K562 (cell line): ENCODE results near the gene BPNT1. TPM values are rescaled to one million over a fixed set of nuclear protein-coding genes. Genes with fewer than 3 reads are reported as not detected.

ENCODE experiments used
- ATF7 ChIP-seq: fragments of 450-650 bp; IDR thresholded peaks from 2 replicates; pipeline ENCODE4 v1.7.1; 2014; ENCODE audit warnings: mild to moderate bottlenecking, moderate library complexity
- HEY1 ChIP-seq: fragments of 250-450 bp; sonication (Bioruptor Pico); IDR thresholded peaks from 2 replicates; pipeline ENCODE4 v1.5.0; 2020; ENCODE audit warnings: mild to moderate bottlenecking, moderate library complexity, borderline replicate concordance
- MTA3 ChIP-seq: fragments of 450-650 bp; formaldehyde crosslinking; IDR thresholded peaks from 2 replicates; pipeline ENCODE4 v1.6.1; 2017; ENCODE audit warnings: mild to moderate bottlenecking, borderline replicate concordance
- NBN ChIP-seq: fragments of 450-650 bp; IDR thresholded peaks from 2 replicates; pipeline ENCODE4 v1.6.1; 2016; ENCODE audit warnings: low read depth, mild to moderate bottlenecking
- POU5F1 ChIP-seq: fragments of 150-350 bp; IDR thresholded peaks from 2 replicates; pipeline ENCODE4 v1.6.1; 2014; ENCODE audit warnings: borderline replicate concordance, low read length, low read depth, mild to moderate bottlenecking; ENCODE audit not compliant: partially characterized antibody
- ZNF77 ChIP-seq: fragments of 250-450 bp; sonication (Bioruptor Pico); IDR thresholded peaks from 2 replicates; pipeline ENCODE4 v1.5.0; 2020
- polyA plus RNA-seq, 8 experiments: library from polyadenylated mRNA; depleted of rRNA in 4 of 8; stranded (reverse) in 5 of 8; unstranded in 3 of 8; fragments of >200 nt; fragmentation: Nextera tagmentation in 2 of 8; fragmentation: Illumina TruSeq in 1 of 8; extraction: Ambion mirVana in 2 of 8; extraction: Trizol in 1 of 8; gene quantifications; 2 replicates each; pipeline versions ENCODE4 v1.2.1 to v1.2.3, GENCODE V29; 2011 to 2014; ENCODE audit warnings: inconsistent platforms in 1 of 8, missing spikeins in 1 of 8
- total RNA-seq, 7 experiments: library from RNA; depleted of rRNA in 6 of 7; stranded (reverse); fragments of >200 nt in 6 of 7; fragmentation: Illumina TruSeq in 2 of 7; extraction: Trizol in 2 of 7; gene quantifications; 2 replicates each; pipeline versions ENCODE4 v1.2.1 to v1.2.3, GENCODE V29; 2011 to 2021; ENCODE audit warnings: low replicate concordance in 1 of 7
- TF ChIP-seq, protein P1 (sequence below): sonication (generic); formaldehyde crosslinking; IDR thresholded peaks from 2 replicates; pipeline ENCODE4 v1.8.0; 2023; ENCODE audit warnings: missing genetic modification reagents, mild to moderate bottlenecking, borderline replicate concordance
- TF ChIP-seq, protein P2 (sequence below): IDR thresholded peaks from 2 replicates; pipeline ENCODE4 v1.6.1; 2011; ENCODE audit not compliant: insufficient read length; ENCODE audit errors: extremely low read depth
- TF ChIP-seq, protein P3 (sequence below): sonication (generic); formaldehyde crosslinking; IDR thresholded peaks from 2 replicates; pipeline ENCODE4 v1.8.0; 2022; ENCODE audit warnings: mild to moderate bottlenecking, missing genetic modification reagents, borderline replicate concordance
- TF ChIP-seq, protein P4 (sequence below): fragments of 450-650 bp; formaldehyde crosslinking; IDR thresholded peaks from 2 replicates; pipeline ENCODE4 v1.4.0; 2020; ENCODE audit warnings: mild to moderate bottlenecking
- TF ChIP-seq, protein P5 (sequence below): fragments of 250-450 bp; sonication (Bioruptor Pico); IDR thresholded peaks from 2 replicates; pipeline ENCODE4 v1.4.0; 2020; ENCODE audit warnings: mild to moderate bottlenecking, moderate library complexity

BPNT1 gene
- total and polyA plus RNA-seq, 9 of the 15 experiments (the other 6 are each of a cell fraction or from before 2014, with no cell fraction given), result 30.2 to 73.8 (median 40.5) TPM

DNA sequence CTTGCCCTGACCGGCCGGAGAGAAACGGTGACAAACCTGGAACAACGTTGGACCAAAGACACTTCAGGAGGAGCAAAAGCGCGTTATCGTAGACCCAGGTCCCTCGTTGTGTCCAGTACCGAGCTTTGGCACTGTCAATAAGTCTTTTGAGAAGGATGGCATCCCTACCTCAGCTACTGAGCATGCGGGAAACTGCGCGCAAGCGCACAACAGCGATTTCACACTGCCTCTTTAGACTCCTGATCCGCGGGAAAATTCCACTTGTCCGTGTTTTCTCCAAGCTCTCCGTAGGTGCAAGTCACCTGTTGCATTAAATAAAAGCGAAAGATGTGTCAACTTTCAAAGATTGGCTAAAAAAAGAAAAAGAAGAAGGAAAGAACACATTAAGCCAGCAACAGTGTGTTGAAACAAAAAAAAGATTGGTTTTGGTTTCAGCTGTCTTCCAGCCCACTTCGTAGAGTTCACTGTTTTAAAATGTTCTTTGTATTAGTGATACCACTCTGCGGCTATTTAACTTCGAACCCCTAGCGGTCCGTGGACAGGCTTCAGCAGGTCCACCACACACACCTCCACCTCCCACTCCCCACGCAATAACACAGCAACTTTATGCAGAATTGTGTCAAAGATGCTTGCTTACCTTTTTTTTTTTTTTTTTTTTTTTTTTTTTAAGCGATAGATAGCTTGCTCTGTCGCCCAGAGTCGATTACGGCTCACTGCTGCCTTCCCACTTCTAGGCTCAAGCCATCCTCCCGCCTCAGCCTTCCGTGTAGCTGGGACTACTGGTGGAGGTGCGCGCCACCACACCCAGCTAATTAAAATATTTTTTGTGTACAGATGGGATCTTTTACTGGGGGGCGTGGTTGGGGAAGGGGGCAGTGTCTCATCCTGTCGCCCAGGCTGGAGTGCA, at the start of gene BPNT1 (continued):
- TF ChIP-seq, protein P1, sequence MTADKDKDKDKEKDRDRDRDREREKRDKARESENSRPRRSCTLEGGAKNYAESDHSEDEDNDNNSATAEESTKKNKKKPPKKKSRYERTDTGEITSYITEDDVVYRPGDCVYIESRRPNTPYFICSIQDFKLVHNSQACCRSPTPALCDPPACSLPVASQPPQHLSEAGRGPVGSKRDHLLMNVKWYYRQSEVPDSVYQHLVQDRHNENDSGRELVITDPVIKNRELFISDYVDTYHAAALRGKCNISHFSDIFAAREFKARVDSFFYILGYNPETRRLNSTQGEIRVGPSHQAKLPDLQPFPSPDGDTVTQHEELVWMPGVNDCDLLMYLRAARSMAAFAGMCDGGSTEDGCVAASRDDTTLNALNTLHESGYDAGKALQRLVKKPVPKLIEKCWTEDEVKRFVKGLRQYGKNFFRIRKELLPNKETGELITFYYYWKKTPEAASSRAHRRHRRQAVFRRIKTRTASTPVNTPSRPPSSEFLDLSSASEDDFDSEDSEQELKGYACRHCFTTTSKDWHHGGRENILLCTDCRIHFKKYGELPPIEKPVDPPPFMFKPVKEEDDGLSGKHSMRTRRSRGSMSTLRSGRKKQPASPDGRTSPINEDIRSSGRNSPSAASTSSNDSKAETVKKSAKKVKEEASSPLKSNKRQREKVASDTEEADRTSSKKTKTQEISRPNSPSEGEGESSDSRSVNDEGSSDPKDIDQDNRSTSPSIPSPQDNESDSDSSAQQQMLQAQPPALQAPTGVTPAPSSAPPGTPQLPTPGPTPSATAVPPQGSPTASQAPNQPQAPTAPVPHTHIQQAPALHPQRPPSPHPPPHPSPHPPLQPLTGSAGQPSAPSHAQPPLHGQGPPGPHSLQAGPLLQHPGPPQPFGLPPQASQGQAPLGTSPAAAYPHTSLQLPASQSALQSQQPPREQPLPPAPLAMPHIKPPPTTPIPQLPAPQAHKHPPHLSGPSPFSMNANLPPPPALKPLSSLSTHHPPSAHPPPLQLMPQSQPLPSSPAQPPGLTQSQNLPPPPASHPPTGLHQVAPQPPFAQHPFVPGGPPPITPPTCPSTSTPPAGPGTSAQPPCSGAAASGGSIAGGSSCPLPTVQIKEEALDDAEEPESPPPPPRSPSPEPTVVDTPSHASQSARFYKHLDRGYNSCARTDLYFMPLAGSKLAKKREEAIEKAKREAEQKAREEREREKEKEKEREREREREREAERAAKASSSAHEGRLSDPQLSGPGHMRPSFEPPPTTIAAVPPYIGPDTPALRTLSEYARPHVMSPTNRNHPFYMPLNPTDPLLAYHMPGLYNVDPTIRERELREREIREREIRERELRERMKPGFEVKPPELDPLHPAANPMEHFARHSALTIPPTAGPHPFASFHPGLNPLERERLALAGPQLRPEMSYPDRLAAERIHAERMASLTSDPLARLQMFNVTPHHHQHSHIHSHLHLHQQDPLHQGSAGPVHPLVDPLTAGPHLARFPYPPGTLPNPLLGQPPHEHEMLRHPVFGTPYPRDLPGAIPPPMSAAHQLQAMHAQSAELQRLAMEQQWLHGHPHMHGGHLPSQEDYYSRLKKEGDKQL (CRISPR knock-in tag), result no peak
- TF ChIP-seq, protein P2, sequence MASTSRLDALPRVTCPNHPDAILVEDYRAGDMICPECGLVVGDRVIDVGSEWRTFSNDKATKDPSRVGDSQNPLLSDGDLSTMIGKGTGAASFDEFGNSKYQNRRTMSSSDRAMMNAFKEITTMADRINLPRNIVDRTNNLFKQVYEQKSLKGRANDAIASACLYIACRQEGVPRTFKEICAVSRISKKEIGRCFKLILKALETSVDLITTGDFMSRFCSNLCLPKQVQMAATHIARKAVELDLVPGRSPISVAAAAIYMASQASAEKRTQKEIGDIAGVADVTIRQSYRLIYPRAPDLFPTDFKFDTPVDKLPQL, result no peak
- TF ChIP-seq, protein P3, sequence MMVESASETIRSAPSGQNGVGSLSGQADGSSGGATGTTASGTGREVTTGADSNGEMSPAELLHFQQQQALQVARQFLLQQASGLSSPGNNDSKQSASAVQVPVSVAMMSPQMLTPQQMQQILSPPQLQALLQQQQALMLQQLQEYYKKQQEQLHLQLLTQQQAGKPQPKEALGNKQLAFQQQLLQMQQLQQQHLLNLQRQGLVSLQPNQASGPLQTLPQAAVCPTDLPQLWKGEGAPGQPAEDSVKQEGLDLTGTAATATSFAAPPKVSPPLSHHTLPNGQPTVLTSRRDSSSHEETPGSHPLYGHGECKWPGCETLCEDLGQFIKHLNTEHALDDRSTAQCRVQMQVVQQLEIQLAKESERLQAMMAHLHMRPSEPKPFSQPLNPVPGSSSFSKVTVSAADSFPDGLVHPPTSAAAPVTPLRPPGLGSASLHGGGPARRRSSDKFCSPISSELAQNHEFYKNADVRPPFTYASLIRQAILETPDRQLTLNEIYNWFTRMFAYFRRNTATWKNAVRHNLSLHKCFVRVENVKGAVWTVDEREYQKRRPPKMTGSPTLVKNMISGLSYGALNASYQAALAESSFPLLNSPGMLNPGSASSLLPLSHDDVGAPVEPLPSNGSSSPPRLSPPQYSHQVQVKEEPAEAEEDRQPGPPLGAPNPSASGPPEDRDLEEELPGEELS (CRISPR knock-in tag), result no peak
- no peak for TF ChIP-seq HEY1
- peak; percentile 73 for TF ChIP-seq ATF7
- TF ChIP-seq POU5F1, result no peak
- TF ChIP-seq MTA3, result peak; percentile 46; the same call in 1 of the 2 replicates
- no peak; the same call in 1 of the 2 replicates for TF ChIP-seq NBN
- TF ChIP-seq, protein P4, sequence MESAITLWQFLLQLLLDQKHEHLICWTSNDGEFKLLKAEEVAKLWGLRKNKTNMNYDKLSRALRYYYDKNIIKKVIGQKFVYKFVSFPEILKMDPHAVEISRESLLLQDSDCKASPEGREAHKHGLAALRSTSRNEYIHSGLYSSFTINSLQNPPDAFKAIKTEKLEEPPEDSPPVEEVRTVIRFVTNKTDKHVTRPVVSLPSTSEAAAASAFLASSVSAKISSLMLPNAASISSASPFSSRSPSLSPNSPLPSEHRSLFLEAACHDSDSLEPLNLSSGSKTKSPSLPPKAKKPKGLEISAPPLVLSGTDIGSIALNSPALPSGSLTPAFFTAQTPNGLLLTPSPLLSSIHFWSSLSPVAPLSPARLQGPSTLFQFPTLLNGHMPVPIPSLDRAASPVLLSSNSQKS (CRISPR knock-in tag), result no peak
- TF ChIP-seq ZNF77 (CRISPR knock-in tag), result no peak
- TF ChIP-seq, protein P5, sequence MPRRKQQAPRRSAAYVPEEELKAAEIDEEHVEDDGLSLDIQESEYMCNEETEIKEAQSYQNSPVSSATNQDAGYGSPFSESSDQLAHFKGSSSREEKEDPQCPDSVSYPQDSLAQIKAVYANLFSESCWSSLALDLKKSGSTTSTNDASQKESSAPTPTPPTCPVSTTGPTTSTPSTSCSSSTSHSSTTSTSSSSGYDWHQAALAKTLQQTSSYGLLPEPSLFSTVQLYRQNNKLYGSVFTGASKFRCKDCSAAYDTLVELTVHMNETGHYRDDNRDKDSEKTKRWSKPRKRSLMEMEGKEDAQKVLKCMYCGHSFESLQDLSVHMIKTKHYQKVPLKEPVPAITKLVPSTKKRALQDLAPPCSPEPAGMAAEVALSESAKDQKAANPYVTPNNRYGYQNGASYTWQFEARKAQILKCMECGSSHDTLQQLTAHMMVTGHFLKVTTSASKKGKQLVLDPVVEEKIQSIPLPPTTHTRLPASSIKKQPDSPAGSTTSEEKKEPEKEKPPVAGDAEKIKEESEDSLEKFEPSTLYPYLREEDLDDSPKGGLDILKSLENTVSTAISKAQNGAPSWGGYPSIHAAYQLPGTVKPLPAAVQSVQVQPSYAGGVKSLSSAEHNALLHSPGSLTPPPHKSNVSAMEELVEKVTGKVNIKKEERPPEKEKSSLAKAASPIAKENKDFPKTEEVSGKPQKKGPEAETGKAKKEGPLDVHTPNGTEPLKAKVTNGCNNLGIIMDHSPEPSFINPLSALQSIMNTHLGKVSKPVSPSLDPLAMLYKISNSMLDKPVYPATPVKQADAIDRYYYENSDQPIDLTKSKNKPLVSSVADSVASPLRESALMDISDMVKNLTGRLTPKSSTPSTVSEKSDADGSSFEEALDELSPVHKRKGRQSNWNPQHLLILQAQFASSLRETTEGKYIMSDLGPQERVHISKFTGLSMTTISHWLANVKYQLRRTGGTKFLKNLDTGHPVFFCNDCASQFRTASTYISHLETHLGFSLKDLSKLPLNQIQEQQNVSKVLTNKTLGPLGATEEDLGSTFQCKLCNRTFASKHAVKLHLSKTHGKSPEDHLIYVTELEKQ (CRISPR knock-in tag), result no peak
